ENCODE data around the gene SHOC2.

SHOC2 gene

DNA sequence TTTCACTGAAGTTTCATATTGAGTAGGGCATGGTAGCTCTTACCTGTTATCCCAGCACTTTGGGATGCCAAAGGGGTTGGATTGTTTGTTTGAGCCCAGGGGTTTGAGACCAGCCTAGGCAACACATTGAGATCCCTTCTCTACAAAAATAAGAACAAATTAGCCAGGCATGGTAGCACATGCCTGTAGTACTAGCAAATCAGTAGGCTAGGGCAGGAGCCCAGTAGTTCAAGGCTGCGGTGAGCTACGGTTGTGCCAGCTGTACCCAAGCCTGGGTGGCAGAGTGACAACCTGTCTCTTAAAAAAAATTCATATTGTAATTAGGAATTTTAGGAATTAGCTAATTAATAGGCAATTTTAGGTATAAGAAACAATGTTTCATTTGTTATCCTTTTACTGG lies 18.4 kb upstream of the SHOC2 start:
- no peak for DNase-seq (ENCODE audit: low read depth)
- H3K4me3 ChIP-seq (ENCODE audit: low read depth, low read length), result no peak overlapping the region
- TF ChIP-seq, protein P1, sequence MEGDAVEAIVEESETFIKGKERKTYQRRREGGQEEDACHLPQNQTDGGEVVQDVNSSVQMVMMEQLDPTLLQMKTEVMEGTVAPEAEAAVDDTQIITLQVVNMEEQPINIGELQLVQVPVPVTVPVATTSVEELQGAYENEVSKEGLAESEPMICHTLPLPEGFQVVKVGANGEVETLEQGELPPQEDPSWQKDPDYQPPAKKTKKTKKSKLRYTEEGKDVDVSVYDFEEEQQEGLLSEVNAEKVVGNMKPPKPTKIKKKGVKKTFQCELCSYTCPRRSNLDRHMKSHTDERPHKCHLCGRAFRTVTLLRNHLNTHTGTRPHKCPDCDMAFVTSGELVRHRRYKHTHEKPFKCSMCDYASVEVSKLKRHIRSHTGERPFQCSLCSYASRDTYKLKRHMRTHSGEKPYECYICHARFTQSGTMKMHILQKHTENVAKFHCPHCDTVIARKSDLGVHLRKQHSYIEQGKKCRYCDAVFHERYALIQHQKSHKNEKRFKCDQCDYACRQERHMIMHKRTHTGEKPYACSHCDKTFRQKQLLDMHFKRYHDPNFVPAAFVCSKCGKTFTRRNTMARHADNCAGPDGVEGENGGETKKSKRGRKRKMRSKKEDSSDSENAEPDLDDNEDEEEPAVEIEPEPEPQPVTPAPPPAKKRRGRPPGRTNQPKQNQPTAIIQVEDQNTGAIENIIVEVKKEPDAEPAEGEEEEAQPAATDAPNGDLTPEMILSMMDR (IDR thresholded peaks at IDR 0.05; ENCODE audit: control insufficient read depth, extremely low read depth, insufficient read depth), result no peak

DNA sequence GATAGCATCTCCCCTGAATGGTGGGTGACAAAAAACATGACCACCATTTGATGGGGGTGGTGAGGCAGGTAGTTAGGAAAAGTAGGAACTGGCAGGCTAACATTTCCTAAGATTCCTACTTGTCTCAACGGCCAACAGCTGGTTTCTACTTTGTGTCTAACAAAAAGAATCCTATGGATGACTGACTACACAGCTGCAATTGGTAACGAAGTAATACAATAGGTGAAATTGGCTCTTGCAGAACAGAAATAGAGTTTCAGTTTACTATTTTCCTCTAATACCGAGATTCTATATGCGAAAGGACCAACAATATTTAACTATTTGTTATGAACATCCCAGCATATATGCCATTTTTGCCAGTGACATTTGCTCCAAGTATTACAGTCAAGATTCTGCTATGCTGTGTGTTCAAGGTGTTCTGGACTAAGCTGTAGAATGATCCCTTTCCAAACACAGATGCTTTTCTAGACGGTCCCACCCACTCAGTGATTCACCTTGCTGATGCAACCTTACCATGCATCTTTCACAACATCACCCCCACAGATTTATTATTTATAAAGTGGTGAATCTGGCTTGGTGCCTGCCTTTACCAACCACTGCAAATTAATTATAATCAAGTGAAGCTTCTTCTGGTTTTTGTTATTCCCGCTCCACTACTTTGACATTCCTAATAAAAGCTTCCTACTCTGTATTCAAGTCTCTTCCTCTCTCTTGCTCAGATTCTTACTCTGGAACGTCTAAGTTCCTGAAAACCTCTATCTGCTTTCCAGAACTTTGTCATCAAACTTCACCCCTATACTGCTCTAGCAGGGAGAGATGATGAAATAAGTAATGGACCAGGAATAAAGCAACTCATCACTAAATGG lies 17.2 kb upstream of the SHOC2 start:
- DNase-seq (ENCODE audit: low read depth), result no peak
- TF ChIP-seq, protein P1 (IDR thresholded peaks at IDR 0.05; ENCODE audit: control insufficient read depth, extremely low read depth, insufficient read depth), result no peak
- no peak overlapping the region for H3K4me3 ChIP-seq (ENCODE audit: low read depth, low read length)

DNA sequence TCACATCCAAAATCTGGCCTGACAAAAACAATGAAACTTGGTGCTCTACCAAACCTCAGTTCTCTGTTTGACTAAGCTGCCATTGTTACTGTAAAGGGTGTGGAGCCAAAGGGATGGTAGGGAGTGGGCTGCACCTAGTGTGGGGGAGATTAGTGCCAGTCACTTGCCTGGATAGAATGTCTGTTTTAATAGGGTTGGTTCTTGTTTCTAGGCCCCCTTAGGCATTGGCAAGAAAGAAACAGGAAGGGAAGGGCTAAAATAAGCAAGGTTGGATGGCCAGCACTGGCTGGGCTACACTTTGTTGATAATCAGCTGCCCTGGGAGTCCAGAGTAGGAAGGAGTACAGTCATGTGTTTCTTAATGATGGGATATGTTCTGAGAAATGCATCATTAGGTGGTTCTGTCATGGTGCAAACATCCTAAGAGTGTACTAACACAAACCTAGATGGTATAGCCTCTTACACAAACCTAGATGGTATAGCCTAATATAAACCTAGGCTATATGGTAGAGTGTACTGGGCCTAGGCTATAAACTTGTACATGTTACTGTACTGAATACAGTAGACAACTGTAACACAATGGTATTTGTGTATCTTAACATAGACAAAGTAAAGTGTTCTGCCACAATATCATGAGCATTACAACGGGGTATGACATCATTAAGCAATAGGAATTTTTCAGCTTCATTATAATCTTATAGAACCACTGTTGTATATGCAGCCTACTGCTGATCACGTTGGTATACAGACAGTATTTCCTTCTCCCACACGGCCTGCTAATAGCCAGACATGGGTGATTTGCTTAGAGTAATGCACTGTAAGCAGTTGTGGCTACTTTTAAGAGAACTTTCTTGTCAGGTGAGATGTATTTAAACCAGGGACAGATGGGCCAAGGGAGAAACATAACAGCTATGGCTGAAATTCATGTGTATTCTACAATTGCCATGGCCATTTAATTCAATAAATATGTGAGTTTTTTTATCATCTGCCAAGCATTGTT lies 15.8 kb upstream of the SHOC2 start:
- TF ChIP-seq, protein P1 (IDR thresholded peaks at IDR 0.05; ENCODE audit: control insufficient read depth, extremely low read depth, insufficient read depth), result no peak
- no peak overlapping the region for H3K4me3 ChIP-seq (ENCODE audit: low read depth, low read length)
- no peak for DNase-seq (ENCODE audit: low read depth)

DNA sequence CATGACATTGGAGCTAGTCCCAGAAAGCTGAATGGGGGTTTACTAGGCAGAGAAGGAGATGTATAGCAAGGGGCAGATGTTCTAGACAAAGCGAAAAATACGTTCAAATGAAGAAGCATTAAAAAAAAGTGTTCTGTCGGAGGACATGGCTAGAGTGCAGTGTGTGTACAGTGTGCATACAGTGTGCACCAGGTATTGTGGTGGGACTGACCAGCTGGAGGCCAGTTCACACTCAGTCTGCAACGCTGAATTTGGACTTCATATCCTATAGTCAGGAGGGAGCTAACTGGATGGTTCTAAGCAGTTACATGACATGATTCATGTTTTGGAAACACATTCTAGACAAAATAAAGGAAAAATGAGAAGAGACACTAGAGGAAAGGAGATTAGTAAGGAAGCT lies 9.3 kb upstream of the SHOC2 start:
- DNase-seq (ENCODE audit: low read depth), result no peak
- TF ChIP-seq, protein P1 (IDR thresholded peaks at IDR 0.05; ENCODE audit: control insufficient read depth, extremely low read depth, insufficient read depth), result no peak
- H3K4me3 ChIP-seq (ENCODE audit: low read depth, low read length), result no peak overlapping the region

GRCh38 chr10:110912374-110912773 lies 7.0 kb upstream of the SHOC2 start:
- no peak for DNase-seq (ENCODE audit: low read depth)
- TF ChIP-seq, protein P1 (IDR thresholded peaks at IDR 0.05; ENCODE audit: control insufficient read depth, extremely low read depth, insufficient read depth), result no peak
- H3K4me3 ChIP-seq (ENCODE audit: low read depth, low read length), result no peak overlapping the region

GRCh38 chr10:110914431-110914830 lies 5.0 kb upstream of the SHOC2 start:
- TF ChIP-seq, protein P1 (IDR thresholded peaks at IDR 0.05; ENCODE audit: control insufficient read depth, extremely low read depth, insufficient read depth), result no peak
- no peak overlapping the region for H3K4me3 ChIP-seq (ENCODE audit: low read depth, low read length)
- DNase-seq (ENCODE audit: low read depth), result no peak
